Stimulated activated CD8-positive, alpha-beta memory T cell treated with anti-CD3 and anti-CD28 coated beads, Interleukin-7, amount 100 ng/mL, for 4 hours (primary cell): ENCODE data around the gene ZDHHC20.

Source experiments
- DNase-seq, 2 donors: peaks; one replicate each; pipeline ENCODE4 v3.0.0-alpha.2; 2020; ENCODE audit warnings: low read depth in 2 of 2

ZDHHC20 gene

GRCh38 chr13:21326155-21327031, 132.7 kb downstream of the ZDHHC20 start:
- DNase-seq = peak in 1 of 2 donors; percentile 33

- no peak for DNase-seq
Measured at GRCh38 chr13:21324803-21325202, 134.3 kb downstream of the ZDHHC20 start.

- no peak for DNase-seq
Measured at GRCh38 chr13:21322988-21323387, 136.1 kb downstream of the ZDHHC20 start.
